ENCODE data around the gene NTRK3. TPM values are rescaled to one million over a fixed set of nuclear protein-coding genes. Genes with fewer than 3 reads are reported as not detected.

Gene NTRK3
- total RNA-seq, 2 donors from 2014 or later = 0.66 to 5.2 TPM

DNA sequence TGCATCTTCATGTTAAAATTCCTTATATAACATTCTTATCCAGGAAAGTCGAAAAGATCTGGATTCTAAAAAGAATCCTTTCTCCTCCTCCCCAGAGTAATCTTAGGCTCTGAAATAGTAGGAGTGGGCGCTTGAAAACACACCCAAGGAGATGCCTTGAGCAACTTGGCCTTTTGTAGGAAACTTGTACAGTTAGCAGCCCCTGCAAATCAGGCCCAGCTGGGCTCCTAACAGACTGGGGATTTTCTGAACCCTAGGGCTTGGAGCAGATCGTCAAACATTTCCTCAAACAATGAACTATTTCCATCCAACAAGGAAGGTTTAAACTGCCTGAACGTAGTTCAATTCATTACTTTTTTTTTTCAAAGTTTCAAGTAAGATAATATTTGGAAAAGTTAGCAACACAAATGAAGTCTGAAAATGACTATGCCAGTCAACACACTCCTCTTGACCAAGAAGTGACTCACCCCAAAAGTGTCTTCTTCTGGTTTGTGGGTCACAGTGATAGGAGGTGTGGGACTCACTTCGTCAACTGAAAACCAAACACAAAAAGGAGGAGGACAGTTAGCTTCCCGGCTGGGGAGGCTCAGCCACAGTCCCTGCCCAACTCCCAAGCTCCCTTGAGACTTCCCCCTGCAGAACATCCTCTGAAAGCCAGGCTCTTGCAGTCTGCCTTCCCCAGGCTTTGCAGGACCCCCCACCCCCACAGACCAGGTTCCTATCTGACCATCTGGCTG is 129.7 kb downstream of the NTRK3 start:
- ATAC-seq = no peak
- Histone ChIP-seq H3K4me3 (no peak overlapping the region), H3K4me1 (no peaks in the 10 kb centered on the region), H3K27ac (no peak overlapping the region), H3K9me3 (no peaks in the 10 kb centered on the region), H3K27me3 (no peaks in the 10 kb centered on the region), H3K36me3 (replicated peaks in 1 of 2; ENCODE audit: insufficient read depth in 1 of 2, low read depth in 2 of 2) (no peaks in the 10 kb centered on the region)
- no peak for DNase-seq
- 36 to 41% methylated on average over 6 of the region's 6 CpGs for WGBS, 2 donors
- TF ChIP-seq, protein P1, sequence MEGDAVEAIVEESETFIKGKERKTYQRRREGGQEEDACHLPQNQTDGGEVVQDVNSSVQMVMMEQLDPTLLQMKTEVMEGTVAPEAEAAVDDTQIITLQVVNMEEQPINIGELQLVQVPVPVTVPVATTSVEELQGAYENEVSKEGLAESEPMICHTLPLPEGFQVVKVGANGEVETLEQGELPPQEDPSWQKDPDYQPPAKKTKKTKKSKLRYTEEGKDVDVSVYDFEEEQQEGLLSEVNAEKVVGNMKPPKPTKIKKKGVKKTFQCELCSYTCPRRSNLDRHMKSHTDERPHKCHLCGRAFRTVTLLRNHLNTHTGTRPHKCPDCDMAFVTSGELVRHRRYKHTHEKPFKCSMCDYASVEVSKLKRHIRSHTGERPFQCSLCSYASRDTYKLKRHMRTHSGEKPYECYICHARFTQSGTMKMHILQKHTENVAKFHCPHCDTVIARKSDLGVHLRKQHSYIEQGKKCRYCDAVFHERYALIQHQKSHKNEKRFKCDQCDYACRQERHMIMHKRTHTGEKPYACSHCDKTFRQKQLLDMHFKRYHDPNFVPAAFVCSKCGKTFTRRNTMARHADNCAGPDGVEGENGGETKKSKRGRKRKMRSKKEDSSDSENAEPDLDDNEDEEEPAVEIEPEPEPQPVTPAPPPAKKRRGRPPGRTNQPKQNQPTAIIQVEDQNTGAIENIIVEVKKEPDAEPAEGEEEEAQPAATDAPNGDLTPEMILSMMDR (IDR thresholded peaks at IDR 0.05) = no peak
- no peak for TF ChIP-seq POLR2A (IDR thresholded peaks at IDR 0.05)
- intact Hi-C loops (cut with DNase I) = no loop called here

DNA sequence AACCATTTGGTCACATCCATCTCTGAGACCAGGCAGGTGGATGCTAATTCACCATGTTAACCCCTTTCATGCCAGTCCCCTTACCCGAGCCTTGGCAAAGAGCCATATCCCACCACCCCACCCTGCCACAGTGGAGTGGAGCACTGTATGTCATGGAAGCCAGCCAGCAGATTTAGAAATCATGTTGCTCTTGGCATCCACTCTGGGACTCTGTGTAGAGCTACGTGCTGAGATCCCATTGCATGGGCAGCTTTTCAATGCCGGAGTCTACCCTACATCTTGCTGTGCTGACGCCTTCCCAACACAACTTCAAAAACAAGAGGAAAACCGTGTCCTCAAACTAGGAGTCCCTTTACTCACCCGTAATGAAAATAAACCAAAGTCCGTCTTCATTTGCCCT is 131.0 kb downstream of the NTRK3 start:
- 69 to 71% methylated on average over 7 of the region's 7 CpGs for WGBS, 2 donors
- intact Hi-C loops (cut with DNase I) = no loop called here
- Histone ChIP-seq H3K36me3 (replicated peaks in 1 of 2; ENCODE audit: insufficient read depth in 1 of 2, low read depth in 2 of 2) (no peaks in the 10 kb centered on the region), H3K4me1 (no peaks in the 10 kb centered on the region), H3K27ac (no peak overlapping the region), H3K27me3 (no peaks in the 10 kb centered on the region), H3K9me3 (no peaks in the 10 kb centered on the region), H3K4me3 (no peak overlapping the region)
- DNase-seq (peak in 1 of 4 donors; percentile 13), ATAC-seq (no peak)
- TF ChIP-seq POLR2A (IDR thresholded peaks at IDR 0.05) = no peak
- TF ChIP-seq, protein P1 (IDR thresholded peaks at IDR 0.05) = no peak

DNA sequence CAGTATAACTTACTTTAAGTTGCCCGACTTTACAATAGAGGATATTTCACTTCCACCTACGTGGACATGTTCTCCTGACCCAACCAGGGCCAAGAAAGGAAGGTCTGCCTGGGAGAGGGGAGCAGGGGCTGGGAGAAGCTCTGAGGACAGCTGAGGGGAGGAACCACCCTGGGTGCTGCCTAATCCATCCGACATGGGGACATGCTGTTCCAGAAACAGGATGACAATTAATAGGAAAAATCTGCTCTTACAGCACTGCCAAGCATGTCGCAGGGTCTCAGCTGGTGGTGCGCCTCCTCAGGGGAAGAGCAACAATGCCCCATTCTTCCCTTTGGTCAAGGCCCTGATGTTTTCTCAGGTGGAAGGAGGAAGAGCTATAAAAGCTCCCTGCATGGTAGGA is 132.3 kb downstream of the NTRK3 start:
- Histone ChIP-seq H3K36me3 (replicated peaks in 1 of 2; ENCODE audit: insufficient read depth in 1 of 2, low read depth in 2 of 2) (no peaks in the 10 kb centered on the region), H3K9me3 (no peaks in the 10 kb centered on the region), H3K4me1 (no peaks in the 10 kb centered on the region), H3K27me3 (no peaks in the 10 kb centered on the region), H3K4me3 (no peak overlapping the region), H3K27ac (no peak overlapping the region)
- DNase-seq (no peak), ATAC-seq (no peak)
- intact Hi-C loops (cut with DNase I) = no loop called here
- TF ChIP-seq, protein P1 (IDR thresholded peaks at IDR 0.05) = no peak
- TF ChIP-seq POLR2A (IDR thresholded peaks at IDR 0.05) = no peak
- WGBS, 2 donors = 44 to 49% methylated on average over 5 of the region's 5 CpGs

DNA sequence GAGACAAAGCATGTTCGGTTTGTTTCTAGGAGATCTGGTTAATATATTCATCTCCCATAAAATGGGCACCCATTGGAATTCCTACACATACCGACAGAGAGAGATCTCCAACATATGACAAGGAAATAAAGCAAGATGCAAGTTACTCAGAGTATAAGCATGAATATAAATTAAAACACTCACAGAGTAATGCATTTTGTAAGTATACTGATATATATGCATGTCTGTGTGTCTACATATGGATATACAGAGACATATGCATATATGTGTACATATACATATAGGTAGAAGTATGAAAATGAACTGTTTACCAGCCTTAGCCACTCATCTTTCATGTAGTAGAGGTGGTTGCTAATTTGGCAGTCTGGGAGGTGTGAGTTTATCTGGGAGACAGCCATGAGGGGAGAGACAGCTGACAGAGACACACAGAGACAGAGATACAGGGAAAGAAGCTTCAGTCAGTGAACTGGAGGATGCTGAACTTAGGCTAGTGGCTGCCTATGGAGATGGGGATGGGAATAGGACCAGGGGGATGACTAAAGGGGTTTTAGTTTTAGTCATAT is 134.5 kb downstream of the NTRK3 start:
- Histone ChIP-seq H3K9me3 (no peaks in the 10 kb centered on the region), H3K4me3 (no peak overlapping the region), H3K4me1 (no peaks in the 10 kb centered on the region), H3K36me3 (replicated peaks in 1 of 2; ENCODE audit: insufficient read depth in 1 of 2, low read depth in 2 of 2) (no peaks in the 10 kb centered on the region), H3K27ac (no peak overlapping the region), H3K27me3 (no peaks in the 10 kb centered on the region)
- TF ChIP-seq, protein P1 (IDR thresholded peaks at IDR 0.05) = no peak
- TF ChIP-seq POLR2A (IDR thresholded peaks at IDR 0.05) = no peak
- intact Hi-C loops (cut with DNase I) = no loop called here
- no peak for ATAC-seq
- WGBS, 2 donors = 72 to 79% methylated on average over 2 of the region's 2 CpGs
- no peak for DNase-seq

DNA sequence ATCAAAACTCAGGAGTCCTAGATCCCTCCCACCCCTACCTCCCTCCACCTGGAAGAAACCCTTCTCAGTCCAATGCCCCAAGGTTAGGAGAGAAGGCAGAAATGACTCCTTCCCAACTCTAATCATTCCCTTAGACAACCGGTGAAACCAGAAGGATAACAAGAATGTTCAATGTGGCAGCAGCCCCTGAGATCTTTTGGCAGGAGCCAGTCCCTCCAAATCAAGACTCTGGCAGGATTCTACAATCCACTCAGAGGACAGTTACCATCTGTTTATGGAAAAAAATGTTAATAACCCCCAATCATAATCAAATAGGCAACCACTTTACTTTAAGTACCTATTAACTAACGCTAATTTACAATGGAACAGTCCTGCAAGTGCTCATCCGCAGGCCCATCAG is 136.5 kb downstream of the NTRK3 start:
- H3K4me1 ChIP-seq = peaks cover 4% of the 10 kb centered on the region
- H3K27me3 ChIP-seq = no peaks in the 10 kb centered on the region
- H3K27ac ChIP-seq = no peak overlapping the region
- intact Hi-C loops (cut with DNase I) = no loop called here
- WGBS, 2 donors = 81 to 84% methylated on average over 3 of the region's 3 CpGs
- H3K4me3 ChIP-seq = no peak overlapping the region
- ATAC-seq (no peak), DNase-seq (no peak)
- no peak for TF ChIP-seq POLR2A (IDR thresholded peaks at IDR 0.05)
- TF ChIP-seq, protein P1 (IDR thresholded peaks at IDR 0.05) = no peak
- no peaks in the 10 kb centered on the region for H3K9me3 ChIP-seq
- H3K36me3 ChIP-seq (replicated peaks in 1 of 2; ENCODE audit: insufficient read depth in 1 of 2, low read depth in 2 of 2) = no peaks in the 10 kb centered on the region
